DLD1 (cell line): Measurements from ENCODE around the gene SP140L.
"Not testable (repeated sequence)": the region's sequence is repeated elsewhere in the genome, so short reads cannot be mapped to it uniquely, and the experiment has no call there.

ENCODE experiments used
- in situ Hi-C: cut with HindIII; loops from 2 replicates; pipeline ENCODE4 v1.10.0; 2017; ENCODE audit warnings: low sequenced_read_pairs

SP140L gene

GRCh38 chr2:230417436-230417835, 90.4 kb downstream of the SP140L start:
- in situ Hi-C loops: no loop called here

GRCh38 chr2:230418341-230419016, 91.5 kb downstream of the SP140L start:
- in situ Hi-C loops: no loop called here

DNA sequence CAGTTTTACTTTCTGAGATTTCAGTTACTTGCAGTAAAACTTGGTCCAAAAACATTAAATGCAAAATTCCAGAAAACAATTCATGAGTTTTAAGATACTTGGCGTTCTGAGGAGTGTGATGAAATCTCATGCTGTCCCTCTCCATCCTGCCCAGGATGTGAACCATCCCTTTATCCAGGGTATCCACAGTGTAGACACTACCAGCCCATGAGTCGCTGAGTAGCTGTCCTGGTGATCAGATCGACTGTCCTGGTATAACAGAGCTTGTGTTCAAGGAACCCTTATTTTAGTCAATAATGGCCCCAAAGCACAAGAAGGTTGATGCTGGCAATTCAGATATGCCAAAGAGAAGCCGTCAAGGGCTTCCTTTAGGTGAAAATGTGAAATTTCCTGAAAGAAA, 92.2 kb downstream of the SP140L start:
- in situ Hi-C loops: no loop called here

GRCh38 chr2:230422149-230422548, 95.2 kb downstream of the SP140L start:
- in situ Hi-C loops: no loop called here

- in situ Hi-C loops: no loop called here
Measured at GRCh38 chr2:230423851-230424458, 97.0 kb downstream of the SP140L start.

DNA sequence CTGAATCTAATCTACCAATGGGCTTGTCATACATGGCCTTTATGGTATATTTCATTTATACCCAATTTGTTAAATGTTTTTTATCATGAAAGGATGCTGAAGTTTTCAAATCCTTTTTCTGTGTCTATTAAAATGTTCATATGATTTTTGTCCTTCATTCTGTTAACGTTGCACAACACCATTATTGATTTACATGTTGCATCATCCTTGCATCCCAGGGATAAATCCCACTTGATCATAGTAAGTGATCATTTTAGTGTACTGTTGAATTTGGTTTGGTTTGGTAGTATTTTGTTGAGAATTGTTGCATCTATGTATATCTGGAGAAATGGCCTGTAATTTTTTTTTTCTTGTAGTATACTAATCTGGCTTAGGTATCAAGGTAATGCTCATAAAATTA, 98.4 kb downstream of the SP140L start:
- in situ Hi-C loops: no loop called here

DNA sequence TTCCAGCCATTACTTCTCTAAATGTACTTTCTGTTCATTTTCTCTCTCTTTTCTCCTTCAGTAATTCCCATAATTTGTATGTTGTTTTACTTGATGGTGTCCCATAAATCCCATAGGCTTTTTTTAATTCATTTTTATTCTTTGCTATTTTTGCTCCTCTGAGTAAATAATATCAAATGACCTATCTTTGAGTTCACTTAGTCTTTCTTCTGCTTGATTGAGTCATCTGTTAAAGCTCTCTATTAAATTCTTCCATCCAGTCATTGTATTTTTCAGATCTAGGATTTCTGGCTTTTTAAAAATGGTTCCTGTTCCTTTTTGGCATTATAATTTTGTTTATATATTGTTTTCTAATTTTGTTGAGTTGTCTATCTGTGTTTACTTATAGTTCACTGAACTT, 102.5 kb downstream of the SP140L start:
- in situ Hi-C loops: no loop called here

DNA sequence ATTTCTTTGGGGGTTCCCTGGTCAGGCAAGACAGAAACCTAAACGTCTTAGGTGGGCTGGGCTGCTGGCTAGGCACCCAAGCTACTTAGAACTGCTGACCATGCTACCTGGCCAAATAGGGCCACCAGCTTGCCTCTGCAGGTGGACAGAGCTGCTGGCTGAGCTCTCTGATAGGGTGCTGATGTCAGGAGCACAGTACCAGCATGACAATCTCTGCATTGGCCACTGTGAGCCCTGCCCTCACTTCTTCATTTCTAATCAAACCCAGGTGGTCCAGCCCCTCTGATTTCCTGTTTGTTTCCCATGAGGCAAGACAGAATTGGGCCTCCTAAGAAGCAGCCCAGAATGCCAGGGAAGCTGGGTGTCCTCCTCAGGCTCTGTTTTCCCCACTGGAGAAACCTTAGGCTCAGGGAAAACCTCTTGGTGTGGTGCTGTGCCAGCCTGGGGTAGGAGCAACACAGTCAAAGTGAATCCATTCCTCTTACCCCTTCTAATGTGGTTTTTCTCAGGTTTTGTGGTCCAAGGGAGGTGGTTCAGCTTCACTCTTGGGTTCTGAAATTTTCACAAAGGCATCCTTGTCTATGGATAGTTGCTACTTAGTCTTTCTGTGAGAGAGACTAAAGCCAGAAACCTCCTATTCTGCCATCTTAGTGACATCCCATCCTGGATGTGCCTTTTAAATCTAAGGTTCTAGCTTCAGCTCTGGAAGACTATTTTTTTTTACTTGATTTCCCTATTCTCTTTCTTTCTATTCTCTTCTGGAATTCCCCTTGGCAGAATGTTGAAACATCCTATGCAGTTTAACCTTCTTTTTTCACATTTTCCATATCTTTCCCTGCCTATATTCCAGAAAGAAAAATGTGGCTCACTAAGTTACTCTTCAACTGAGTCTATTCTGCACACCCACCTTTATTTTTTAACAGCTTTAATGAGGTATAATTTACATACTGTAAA, 104.2 kb downstream of the SP140L start:
- in situ Hi-C loops: no loop called here

DNA sequence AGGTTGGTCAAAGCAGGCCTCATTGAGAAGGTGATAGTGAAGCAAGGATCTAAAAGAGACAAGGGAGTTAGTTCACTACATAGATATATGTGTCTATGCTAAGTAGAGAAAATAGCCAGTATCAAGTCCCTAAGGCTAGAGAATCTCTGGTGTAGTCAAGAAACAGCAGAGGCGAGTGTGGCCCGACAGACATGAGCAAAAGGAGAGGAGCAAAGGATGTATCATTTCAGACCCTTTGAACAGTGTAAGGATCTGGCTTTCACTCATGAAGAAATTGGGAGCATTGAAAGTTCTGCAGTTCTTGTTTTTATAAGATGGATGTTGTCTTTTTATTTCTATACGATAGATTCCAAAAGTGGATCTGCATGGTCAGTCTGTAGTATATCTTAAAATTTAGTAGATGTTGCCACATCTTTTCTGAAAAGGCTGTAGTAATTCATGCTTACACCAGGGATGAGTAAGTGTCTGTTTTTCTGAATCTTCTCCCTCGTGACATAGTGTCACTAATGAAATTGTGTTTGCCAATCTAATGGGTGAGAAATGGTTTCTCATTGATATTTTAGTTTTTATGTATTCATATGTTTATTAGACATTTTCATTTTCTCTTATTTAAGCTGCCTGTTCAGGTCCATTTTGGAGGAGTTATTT, 107.8 kb downstream of the SP140L start:
- in situ Hi-C loops: no loop called here

GRCh38 chr2:230435431-230435830, 108.4 kb downstream of the SP140L start:
- in situ Hi-C loops: no loop called here

GRCh38 chr2:230439121-230439520, 112.1 kb downstream of the SP140L start:
- in situ Hi-C loops: not testable (repeated sequence)

DNA sequence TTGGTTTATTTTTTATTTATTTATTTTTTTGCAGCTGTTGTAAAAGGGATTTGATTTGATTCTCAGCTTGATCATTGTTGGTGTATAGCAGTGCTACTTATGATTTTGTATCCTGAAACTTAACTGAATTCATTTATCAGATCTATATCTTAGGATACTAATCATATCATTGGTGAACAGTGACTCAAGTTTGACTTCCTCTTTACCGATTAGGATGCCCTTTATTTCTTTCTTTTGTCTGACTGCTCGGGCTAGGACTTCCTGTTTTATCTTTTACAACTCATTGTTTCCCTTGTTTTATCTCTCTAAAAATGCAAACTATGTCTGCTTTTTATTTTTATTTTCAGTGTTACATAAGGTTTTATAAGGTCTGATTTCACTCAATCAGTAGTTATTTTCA, 112.6 kb downstream of the SP140L start:
- in situ Hi-C loops: no loop called here

DNA sequence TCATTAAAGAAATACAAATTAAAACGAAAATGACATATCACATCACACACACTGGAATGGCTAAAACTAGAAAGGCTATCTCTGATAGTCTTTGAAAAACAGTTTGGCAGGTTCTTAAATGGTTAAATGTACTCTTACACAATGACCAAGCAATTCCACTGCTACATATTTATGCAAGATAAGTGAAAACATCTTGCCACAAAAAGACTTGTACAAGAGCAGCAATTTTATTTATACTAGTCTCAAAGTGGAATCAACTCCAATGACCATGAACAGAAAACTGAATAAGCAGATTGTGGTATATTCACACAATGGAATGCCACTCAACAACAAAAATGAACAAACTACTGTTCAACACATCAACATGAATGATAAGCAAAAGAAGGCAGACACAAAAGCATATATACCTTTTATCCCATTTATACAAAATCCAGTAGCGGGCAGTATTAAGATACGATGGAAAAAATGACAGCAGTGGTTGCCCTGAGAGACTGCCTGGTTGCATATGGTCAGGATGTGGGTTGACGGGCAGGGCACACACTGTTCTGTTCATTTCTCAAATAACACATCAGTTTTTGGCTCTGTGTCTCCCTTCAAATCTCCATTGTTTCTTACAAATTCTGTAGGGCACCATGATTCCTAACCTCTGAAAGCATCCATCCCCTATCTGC, 114.4 kb downstream of the SP140L start:
- in situ Hi-C loops: no loop called here

DNA sequence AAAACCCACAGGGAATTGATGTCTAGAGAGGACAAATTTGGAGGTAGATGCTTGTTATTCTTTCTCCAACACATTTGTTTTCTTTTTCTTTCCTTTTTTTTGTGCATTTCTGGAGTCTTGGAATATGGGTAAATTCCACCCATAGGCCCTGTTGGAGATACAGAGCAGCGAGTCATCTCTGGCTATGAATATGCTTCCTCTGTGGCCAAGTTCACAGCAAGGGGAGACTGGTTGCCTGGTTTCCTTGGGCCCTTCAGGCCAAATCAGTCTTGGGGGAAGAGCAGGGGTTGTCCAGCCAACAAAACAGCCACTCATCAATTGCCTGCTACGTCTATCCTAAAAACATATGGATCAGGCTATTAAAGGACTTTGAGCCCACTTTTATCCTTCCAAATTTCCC, 116.5 kb downstream of the SP140L start:
- in situ Hi-C loops: no loop called here

- in situ Hi-C loops: no loop called here
Measured at GRCh38 chr2:230444832-230445231, 117.8 kb downstream of the SP140L start.

DNA sequence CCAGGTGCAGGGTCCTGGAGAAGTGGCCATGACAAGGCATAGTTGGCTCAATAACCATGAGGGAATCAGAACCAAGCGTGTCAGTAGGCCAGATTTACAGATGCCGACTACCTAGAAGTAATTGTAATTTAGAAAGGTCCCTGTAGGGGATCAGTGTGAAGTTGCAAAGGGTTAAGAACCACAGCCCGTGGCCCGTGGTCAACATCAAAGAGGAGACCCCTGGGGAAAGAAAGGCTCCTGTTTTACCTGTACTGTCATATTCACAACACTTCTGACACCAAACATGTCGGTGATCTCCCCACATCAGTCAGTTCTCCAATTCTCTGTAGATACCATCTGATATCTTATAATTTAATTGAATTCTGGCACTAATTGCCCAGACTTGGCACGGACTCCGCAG, 120.0 kb downstream of the SP140L start:
- in situ Hi-C loops: no loop called here

- in situ Hi-C loops: no loop called here
Measured at GRCh38 chr2:230447455-230448451, 120.8 kb downstream of the SP140L start.

DNA sequence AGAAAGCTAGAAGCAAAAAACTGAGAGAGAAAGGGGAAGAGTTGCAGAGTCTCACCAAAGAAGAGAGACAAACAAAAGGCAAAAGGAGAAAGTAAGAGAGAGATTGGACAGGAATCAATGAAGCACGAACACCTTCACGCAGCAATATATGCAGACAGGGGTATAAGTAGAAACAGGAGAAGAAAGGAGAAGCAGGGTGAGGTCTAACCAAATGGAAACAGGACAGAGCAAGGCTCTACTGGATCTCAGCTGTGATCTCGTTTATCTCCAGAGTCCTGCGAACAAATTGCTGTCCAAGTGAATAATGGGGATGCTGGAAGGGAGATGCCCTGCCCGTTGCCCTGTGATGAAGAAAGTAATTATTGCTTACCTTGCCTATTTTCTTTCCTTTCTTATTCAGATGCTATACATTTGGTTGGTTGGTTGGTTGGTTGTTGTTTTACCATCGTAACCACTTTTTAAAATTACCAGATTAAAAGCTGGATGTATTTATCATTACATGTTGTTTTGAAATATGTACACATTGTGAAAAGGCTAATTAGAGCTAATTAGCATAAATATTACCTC, 123.0 kb downstream of the SP140L start:
- in situ Hi-C loops: loop anchor here (25.0 kb wide), 1 partner anchor 438 kb away; no protein-coding TSS in a partner anchor

DNA sequence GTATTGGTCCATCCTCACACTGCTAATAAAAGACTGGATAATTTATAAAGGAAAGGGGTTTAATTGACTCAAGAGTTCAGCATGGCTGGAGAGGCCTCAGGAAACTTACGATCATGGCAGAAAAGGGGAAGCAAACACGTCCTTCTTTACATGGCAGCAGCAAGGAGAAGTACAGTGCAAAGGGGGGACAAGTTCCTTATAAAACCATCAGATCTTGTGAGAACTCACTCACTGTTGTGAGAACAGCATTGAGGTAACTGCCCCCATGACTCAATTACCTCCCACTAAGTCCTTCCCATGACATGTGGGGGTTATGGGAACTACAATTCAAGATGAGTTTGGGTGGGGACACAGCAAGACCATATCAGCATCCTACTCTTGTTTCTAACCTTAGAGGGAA, 126.0 kb downstream of the SP140L start:
- in situ Hi-C loops: loop anchor here (25.0 kb wide), 1 partner anchor 441 kb away; no protein-coding TSS in a partner anchor
